OCI-LY1 (cell line): Measurements from ENCODE around the gene SSH3.
A peak's percentile ranks its signal among the peaks of the same experiment; 100 is the strongest.

Source experiments
- H2AFZ ChIP-seq: fragments of 200-600 bp; sonication (generic), shearing (Covaris generic); 2 replicates; pipeline ENCODE4 v1.6.0; 2014; ENCODE audit warnings: antibody characterized with exemption, mild to moderate bottlenecking, low read length
- H3F3A ChIP-seq: fragments of 200-600 bp; sonication (generic), shearing (Covaris generic); 2 replicates; pipeline ENCODE4 v1.6.0; 2014; ENCODE audit warnings: mild to moderate bottlenecking, antibody characterized with exemption, low read length, moderate library complexity; ENCODE audit not compliant: insufficient read depth
- H3K27ac ChIP-seq: fragments of 200-600 bp; sonication (generic); 2 replicates; pipeline ENCODE4 v1.5.1; 2014; ENCODE audit warnings: low read length, mixed run types, mild to moderate bottlenecking, low read depth; ENCODE audit not compliant: poor library complexity, severe bottlenecking
- H3K27me3 ChIP-seq: fragments of 200-600 bp; sonication (generic); 2 replicates; pipeline ENCODE4 v1.6.0; 2014; ENCODE audit warnings: antibody characterized with exemption, mild to moderate bottlenecking, low read length, moderate library complexity; ENCODE audit not compliant: insufficient read depth
- H3K36me3 ChIP-seq: fragments of 200-600 bp; sonication (generic); 2 replicates; pipeline ENCODE4 v1.6.1; 2014; ENCODE audit warnings: mild to moderate bottlenecking, antibody characterized with exemption, low read length, moderate library complexity, mixed read lengths; ENCODE audit not compliant: insufficient read depth
- H3K4me1 ChIP-seq: fragments of 200-600 bp; sonication (generic); 2 replicates; pipeline ENCODE4 v1.5.1; 2014; ENCODE audit warnings: mild to moderate bottlenecking, low read length, moderate library complexity; ENCODE audit not compliant: insufficient read depth, severe bottlenecking
- H3K4me2 ChIP-seq: fragments of 200-600 bp; sonication (generic), shearing (Covaris generic); 2 replicates; pipeline ENCODE4 v1.6.1; 2014; ENCODE audit warnings: low read length
- H3K4me3 ChIP-seq: fragments of 200-600 bp; sonication (generic); 2 replicates; pipeline ENCODE4 v1.5.1; 2014; ENCODE audit warnings: low read length, low read depth, mild to moderate bottlenecking, mixed read lengths; ENCODE audit not compliant: poor library complexity, severe bottlenecking
- H3K79me2 ChIP-seq: fragments of 200-600 bp; shearing (Covaris generic); 2 replicates; pipeline ENCODE4 v1.6.1; 2016; ENCODE audit warnings: mixed run types, low read length, mixed read lengths; ENCODE audit not compliant: insufficient read depth
- H3K9ac ChIP-seq: fragments of 200-600 bp; sonication (generic), shearing (Covaris generic); 2 replicates; pipeline ENCODE4 v1.6.1; 2014; ENCODE audit warnings: mild to moderate bottlenecking, low read length, mixed read lengths
- H3K9me2 ChIP-seq: fragments of 200-600 bp; sonication (generic), shearing (Covaris generic); 2 replicates; pipeline ENCODE4 v1.6.1; 2014; ENCODE audit warnings: low read depth, mild to moderate bottlenecking, low read length, mixed read lengths
- H3K9me3 ChIP-seq: fragments of 200-600 bp; shearing (Covaris generic); 2 replicates; pipeline ENCODE4 v1.6.1; 2014; ENCODE audit warnings: low read length, mixed read lengths
- H4K20me1 ChIP-seq: fragments of 200-600 bp; sonication (generic), shearing (Covaris generic); 2 replicates; pipeline ENCODE4 v1.6.0; 2016; ENCODE audit warnings: mild to moderate bottlenecking, low read length; ENCODE audit not compliant: insufficient read depth
- EZH2 ChIP-seq: fragments of 200-600 bp; sonication (generic), shearing (Covaris generic); IDR thresholded peaks from 2 replicates; pipeline ENCODE4 v1.8.0; 2017; ENCODE audit warnings: borderline replicate concordance, mixed run types, mild to moderate bottlenecking, antibody characterized with exemption, low read length, moderate library complexity, mixed read lengths
- TF ChIP-seq, protein P1 (sequence below): fragments of 200-600 bp; sonication (generic), shearing (Covaris generic); IDR thresholded peaks from 2 replicates; pipeline ENCODE4 v1.5.1; 2017; ENCODE audit warnings: mild to moderate bottlenecking, antibody characterized with exemption, low read length, moderate library complexity, mixed read lengths

Gene SSH3

GRCh38 chr11:67266449-67267187 lies 36.7 kb upstream of the SSH3 start, which contains the start of gene GRK2:
GRK2 (plus strand) TSS chr11:67266473; CDS start chr11:67266700, 227 bp downstream.
- Histone ChIP-seq H4K20me1 (no peaks in the 10 kb centered on the region), H3K27me3 (no peaks in the 10 kb centered on the region), H3K4me1 (peaks cover 61% of the 10 kb centered on the region), H3F3A (peaks cover 9% of the 10 kb centered on the region; the same call in 1 of the 2 replicates), H3K4me2 (peak within 1 kb of the TSS; percentile 93), H3K4me3 (peak within 1 kb of the TSS; percentile 93), H3K27ac (peak within 1 kb of the TSS; percentile 98), H3K79me2 (peaks cover 41% of the 10 kb centered on the region), H3K9me2 (no peaks in the 10 kb centered on the region), H3K9me3 (no peaks in the 10 kb centered on the region), H3K9ac (peak within 1 kb of the TSS; percentile 97), H2AFZ (no peak within 1 kb of the TSS), H3K36me3 (peaks cover 27% of the 10 kb centered on the region; the same call in 1 of the 2 replicates)
- TF ChIP-seq EZH2 = no peak
- TF ChIP-seq, protein P1, sequence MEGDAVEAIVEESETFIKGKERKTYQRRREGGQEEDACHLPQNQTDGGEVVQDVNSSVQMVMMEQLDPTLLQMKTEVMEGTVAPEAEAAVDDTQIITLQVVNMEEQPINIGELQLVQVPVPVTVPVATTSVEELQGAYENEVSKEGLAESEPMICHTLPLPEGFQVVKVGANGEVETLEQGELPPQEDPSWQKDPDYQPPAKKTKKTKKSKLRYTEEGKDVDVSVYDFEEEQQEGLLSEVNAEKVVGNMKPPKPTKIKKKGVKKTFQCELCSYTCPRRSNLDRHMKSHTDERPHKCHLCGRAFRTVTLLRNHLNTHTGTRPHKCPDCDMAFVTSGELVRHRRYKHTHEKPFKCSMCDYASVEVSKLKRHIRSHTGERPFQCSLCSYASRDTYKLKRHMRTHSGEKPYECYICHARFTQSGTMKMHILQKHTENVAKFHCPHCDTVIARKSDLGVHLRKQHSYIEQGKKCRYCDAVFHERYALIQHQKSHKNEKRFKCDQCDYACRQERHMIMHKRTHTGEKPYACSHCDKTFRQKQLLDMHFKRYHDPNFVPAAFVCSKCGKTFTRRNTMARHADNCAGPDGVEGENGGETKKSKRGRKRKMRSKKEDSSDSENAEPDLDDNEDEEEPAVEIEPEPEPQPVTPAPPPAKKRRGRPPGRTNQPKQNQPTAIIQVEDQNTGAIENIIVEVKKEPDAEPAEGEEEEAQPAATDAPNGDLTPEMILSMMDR = no peak

DNA sequence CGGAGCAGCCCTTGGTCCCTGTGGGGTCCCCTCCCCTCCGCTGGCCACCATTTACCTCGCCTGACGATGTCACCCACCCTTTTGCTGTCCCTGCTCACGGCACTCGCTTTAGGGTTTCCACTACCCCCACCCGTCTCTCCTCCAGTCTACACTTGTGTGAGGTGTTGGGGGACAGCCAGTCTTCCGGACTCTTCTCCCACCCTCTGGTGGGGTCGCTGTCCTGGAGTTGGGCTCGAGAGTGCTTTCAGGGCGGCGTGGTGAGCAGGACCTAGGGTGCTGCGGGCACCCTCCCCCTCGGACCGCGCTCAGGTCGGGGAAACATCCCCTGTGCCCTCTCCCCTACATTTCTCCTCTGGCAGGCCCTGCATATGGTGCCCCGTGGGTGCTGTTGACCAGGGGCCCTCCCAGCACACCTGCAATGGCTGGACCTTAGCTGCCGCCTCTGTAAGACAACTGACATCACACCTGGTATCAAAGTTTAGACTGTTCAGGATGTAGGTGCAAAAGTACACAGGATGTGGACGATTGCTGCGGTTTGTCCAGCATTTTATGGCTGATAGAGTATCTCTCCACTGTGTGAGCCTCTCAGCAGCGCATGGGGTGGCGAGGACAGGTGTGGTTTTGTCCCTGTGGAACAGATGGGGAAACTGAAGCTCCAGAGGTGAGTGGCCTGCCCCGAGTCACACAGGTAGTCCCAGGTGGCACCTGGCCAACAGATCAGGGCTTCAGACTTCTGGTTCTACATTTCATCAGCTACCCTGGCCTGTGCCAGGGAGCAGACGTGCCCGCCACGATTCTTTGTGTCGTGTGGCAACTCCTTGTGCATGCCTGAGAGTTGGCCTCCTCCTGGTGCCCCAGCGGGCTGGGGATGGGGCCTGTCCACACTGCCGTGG lies 35.9 kb upstream of the SSH3 start:
- peak overlapping the region; percentile 97 for H3K9ac ChIP-seq
- peak overlapping the region; percentile 93 for H3K4me3 ChIP-seq
- no peaks in the 10 kb centered on the region for H3K9me2 ChIP-seq
- no peaks in the 10 kb centered on the region for H3K27me3 ChIP-seq
- H2AFZ ChIP-seq = no peak overlapping the region
- peaks cover 9% of the 10 kb centered on the region; the same call in 1 of the 2 replicates for H3F3A ChIP-seq
- H3K79me2 ChIP-seq = peaks cover 49% of the 10 kb centered on the region
- H3K4me1 ChIP-seq = peaks cover 66% of the 10 kb centered on the region
- peak overlapping the region; percentile 93 for H3K4me2 ChIP-seq
- no peak for TF ChIP-seq EZH2
- TF ChIP-seq, protein P1 = no peak
- H4K20me1 ChIP-seq = no peaks in the 10 kb centered on the region
- H3K36me3 ChIP-seq = peaks cover 35% of the 10 kb centered on the region; the same call in 1 of the 2 replicates
- peak overlapping the region; percentile 98 for H3K27ac ChIP-seq
- H3K9me3 ChIP-seq = no peaks in the 10 kb centered on the region

- H4K20me1 ChIP-seq = no peaks in the 10 kb centered on the region
- H3K9me3 ChIP-seq = no peaks in the 10 kb centered on the region
Measured at GRCh38 chr11:67268081-67268961, 35.0 kb upstream of the SSH3 start.

More at GRCh38 chr11:67268081-67268961, 35.0 kb upstream of the SSH3 start:
- peaks cover 66% of the 10 kb centered on the region for H3K4me1 ChIP-seq
- H2AFZ ChIP-seq = no peak overlapping the region
- no peaks in the 10 kb centered on the region for H3K27me3 ChIP-seq
- H3K79me2 ChIP-seq = peaks cover 58% of the 10 kb centered on the region
- peak overlapping the region; percentile 98 for H3K27ac ChIP-seq
- H3K4me2 ChIP-seq = peak overlapping the region; percentile 93
- H3F3A ChIP-seq = peaks cover 9% of the 10 kb centered on the region; the same call in 1 of the 2 replicates
- H3K36me3 ChIP-seq = peaks cover 43% of the 10 kb centered on the region; the same call in 1 of the 2 replicates
- TF ChIP-seq, protein P1 = no peak
- no peak for TF ChIP-seq EZH2
- H3K4me3 ChIP-seq = peak overlapping the region; percentile 93
- H3K9me2 ChIP-seq = no peaks in the 10 kb centered on the region
- H3K9ac ChIP-seq = peak overlapping the region; percentile 97
